Measurements from ENCODE around the gene ERG.

GRCh38 chr21:38493549-38494250 lies 4.6 kb downstream of the ERG start:
- no peak for TF ChIP-seq POLR2AphosphoS5 (IDR thresholded peaks at IDR 0.05; ENCODE audit: low read depth, low read length)
- no peak for TF ChIP-seq FOXP2 (optimal IDR thresholded peaks at IDR 0.05; ENCODE audit: borderline replicate concordance, extremely low read depth, extremely low read length, insufficient read depth)
